GM19438 (cell line): Measurements from ENCODE around the gene CLDN19.
"Not testable (repeated sequence)": the region's sequence is repeated elsewhere in the genome, so short reads cannot be mapped to it uniquely, and the experiment has no call there.

Source experiments
- ATAC-seq: cut with Tn5 transposase; IDR thresholded peaks from one replicate; pipeline ENCODE4 v1.9.1; 2021; ENCODE audit warnings: low read depth; ENCODE audit not compliant: unreplicated experiment

CLDN19 gene

DNA sequence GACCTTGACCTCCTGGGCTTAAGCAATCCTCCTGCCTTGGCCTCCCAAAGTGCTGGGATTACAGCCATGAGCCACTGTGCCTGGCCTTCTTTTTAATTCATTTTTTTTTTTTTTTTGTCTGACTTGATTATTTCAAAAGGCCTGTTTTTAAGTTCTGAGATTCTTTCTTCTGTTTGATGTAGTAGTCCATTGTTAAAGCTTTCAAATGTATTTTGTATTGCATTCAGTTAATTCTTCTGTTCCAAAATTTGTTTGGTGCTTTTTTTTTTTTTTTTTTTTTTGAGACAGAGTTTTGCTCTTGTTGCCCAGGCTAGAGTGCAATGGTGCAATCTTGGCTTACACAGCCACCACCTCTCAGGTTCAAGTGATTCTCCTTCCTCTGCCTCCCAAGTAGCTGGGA, 25.6 kb downstream of the CLDN19 start:
- not testable (repeated sequence) for ATAC-seq

DNA sequence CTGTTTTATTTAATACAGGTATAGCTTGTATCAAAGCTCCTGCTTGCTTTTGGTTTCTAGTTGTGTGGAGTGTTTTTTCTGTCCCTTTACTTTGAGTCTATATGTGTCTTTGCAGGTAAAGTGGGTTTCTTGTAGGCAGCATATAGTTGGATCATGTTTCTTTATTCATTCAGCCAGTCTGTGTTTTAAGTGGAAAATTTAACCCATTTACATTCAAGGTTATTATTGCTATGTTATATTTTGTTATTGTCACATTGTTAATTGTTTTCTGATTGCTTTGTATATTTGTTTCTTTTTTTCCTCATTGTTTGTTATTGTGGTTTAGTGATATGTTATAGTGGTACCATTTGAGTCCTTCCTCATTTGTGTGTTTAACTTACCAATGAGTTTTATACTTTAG, 26.7 kb downstream of the CLDN19 start:
- ATAC-seq, result no peak

GRCh38 chr1:42712808-42713207, 27.2 kb downstream of the CLDN19 start:
- ATAC-seq, result not testable (repeated sequence)

DNA sequence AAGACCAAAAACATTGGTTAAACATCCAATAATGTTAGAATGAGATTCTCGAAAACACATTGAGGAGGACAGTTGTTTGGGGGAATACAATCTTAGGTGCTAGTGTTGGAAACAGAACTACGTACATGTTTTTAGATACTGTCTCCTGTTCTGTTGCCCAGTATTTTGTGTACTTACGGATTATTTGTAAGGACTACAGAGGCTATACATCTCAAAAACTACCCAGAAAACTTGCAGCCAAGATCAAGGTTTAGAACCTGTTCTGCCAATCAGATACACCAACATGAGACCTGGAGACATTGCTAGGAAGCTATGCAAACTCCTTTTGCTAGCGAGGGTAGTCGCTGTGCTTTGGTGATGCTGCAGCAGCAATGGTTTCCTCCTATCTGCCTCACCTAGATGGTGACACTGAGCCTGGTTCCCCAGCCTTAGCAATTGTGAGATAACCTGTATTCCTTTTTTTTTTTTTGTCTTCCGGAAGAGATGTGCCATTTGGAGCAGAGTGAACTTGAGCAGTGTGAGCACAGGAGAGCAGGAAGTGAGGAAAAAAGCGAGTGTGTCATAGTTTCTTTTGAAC, 36.1 kb downstream of the CLDN19 start:
- no peak for ATAC-seq

GRCh38 chr1:42700006-42700405, 40.0 kb downstream of the CLDN19 start:
- no peak for ATAC-seq

GRCh38 chr1:42698081-42698813, 41.8 kb downstream of the CLDN19 start:
- no peak for ATAC-seq

DNA sequence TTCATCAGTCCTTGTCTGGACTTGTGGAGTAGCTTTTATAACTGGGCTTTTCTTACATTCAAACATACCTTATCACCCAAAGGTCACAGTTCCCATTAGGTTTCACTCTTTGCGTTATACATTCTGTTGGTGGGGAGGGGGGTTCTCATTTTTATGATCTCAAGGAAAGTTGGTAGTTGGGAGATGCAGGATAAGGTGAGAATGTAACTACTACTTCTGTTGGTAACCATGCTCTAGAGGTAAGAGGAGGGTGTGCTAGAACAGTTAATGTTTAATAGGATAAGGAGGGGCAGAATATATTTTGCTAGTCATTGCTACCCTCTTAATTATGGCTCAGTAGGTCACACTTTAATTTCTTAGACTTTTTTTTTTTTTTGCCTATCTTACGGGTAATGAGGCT, 47.1 kb downstream of the CLDN19 start:
- ATAC-seq, result no peak

GRCh38 chr1:42692461-42692860, 47.6 kb downstream of the CLDN19 start:
- no peak for ATAC-seq

DNA sequence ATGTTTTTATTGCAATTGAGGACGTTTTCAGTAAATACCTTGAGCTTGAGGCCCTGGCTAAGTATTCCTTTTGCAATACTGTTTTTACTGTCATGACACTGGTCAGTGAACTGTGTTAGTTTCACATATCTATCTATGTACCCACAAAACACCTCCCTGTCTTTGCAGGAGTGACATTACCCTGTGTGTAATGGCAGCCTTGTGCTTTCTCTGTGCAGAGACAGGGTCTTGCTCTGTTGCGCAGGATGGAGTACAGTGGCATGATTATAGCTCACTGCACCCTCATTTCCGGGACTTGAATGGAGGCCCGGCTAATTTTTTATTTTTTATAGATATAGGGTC, 48.9 kb downstream of the CLDN19 start:
- no peak for ATAC-seq

DNA sequence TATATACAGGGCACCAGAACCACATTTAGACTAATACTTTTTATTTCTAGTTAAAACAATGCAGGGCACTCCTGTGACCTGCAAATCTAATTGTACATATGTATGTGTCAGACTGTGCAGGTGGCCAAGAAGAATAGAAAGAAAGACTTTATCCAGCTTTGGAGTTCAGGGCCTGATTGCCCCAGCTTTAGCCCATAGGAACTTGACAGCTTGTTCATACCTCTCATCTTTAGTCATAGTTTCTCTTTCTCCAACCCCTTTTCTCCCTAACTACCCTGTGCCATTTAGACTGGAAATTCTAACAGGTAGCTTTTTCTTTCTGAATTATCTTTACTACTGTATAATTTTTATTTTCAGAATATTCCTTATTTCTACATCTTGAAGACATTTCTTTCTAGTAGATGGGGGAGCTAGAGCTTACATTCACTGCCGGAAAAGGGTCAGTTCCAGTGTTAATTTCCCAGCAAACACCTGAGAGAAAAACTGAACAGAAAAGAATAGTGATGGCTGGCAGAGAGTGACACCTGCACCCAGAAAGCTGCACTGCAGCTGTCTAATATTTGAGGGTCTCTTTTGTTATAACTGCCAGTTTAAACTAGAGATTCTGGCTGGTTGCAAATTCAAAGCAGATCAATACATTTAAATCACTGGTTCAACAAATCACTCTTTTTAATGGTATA, 49.4 kb downstream of the CLDN19 start:
- ATAC-seq, result no peak

DNA sequence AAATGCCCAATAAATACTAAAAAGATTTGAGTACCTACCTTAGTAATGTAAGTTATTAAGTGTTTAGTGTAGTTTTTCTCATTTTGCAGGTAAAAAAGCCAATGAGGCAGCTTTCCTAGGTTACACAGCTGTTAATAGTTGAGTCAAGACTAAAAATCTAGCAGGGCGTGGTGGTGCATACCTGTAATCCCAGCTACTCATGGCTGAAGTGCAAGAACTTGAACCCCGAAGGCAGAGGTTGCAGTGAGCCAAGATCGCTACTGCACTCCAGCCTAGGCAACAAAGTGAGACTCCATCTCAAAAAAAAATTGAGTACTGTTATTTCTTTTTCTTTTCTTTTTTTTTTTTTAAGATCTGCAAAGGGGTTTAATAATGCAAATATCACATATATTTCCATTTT, 50.1 kb downstream of the CLDN19 start:
- ATAC-seq, result no peak

GRCh38 chr1:42686418-42686817, 53.6 kb downstream of the CLDN19 start:
- ATAC-seq, result no peak

DNA sequence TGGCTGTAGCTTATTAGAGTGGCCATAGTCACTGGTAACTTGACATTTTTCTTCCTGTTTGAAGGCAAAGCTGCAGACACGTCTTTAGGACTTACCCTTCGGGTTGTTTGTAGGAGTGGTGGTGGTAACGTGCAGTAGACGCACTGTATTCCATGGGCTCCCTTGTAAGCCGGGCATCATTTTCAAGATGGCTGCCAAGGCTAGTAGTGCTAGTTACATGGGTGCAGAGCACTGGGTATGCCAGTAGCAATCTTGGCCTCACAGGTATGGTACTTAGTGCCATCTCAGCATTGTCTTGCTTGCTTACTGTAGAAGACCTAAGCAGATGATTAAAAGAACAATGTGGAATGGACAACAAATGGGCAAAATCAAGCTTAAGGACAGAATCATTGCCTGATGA, 55.9 kb downstream of the CLDN19 start:
- ATAC-seq, result no peak
